Mononuclear cell (primary cell): ENCODE results near the gene RFX1. TPM values are rescaled to one million over a fixed set of nuclear protein-coding genes. Genes with fewer than 3 reads are reported as not detected.
"Not testable (repeated sequence)": the region's sequence is repeated elsewhere in the genome, so short reads cannot be mapped to it uniquely, and the experiment has no call there.

ENCODE experiments used
- H3K27me3 ChIP-seq: 2 replicates; pipeline ENCODE4 v1.6.0; 2011; ENCODE audit warnings: low read length, control low read depth; ENCODE audit not compliant: insufficient read depth
- H3K4me1 ChIP-seq: 2 replicates; pipeline ENCODE4 v1.5.1; 2011; ENCODE audit warnings: mild to moderate bottlenecking, low read length, control low read depth; ENCODE audit not compliant: insufficient read depth
- H3K4me3 ChIP-seq: 2 replicates; pipeline ENCODE4 v1.5.1; 2011; ENCODE audit warnings: mild to moderate bottlenecking, low read length, moderate library complexity
- H3K9me3 ChIP-seq: 2 replicates; pipeline ENCODE4 v1.5.1; 2011; ENCODE audit warnings: low read depth, mild to moderate bottlenecking, control low read depth, low read length
- total RNA-seq: library from RNA; depleted of rRNA; stranded (reverse); fragments of >200 nt; gene quantifications from one replicate; pipeline ENCODE4 v1.2.3, GENCODE V29; 2012

RFX1 gene
- total RNA-seq, 1 donor: 2.5 TPM

DNA sequence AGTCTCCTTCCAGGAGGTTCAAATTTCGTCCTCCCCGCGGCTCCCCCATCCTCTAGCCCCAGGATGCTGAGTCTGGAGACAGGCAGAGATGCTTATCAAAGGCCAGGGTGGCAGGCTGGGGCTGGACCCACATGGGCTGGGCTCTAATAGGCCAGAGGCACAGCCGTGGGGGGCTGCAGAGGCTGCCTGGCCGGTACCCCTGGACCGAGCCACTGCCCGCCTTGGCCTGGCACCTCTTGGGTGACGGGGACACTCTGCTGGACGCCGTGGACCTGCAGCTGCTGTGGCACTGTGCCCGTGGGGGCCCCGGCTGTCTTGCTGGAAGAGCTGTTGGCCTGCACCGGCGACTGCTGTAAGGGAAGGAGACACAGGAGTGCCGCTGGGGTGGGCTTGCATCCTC, 25.8 kb downstream of the RFX1 start:
- peaks cover 57% of the 10 kb centered on the region for H3K4me1 ChIP-seq
- H3K9me3 ChIP-seq: no peaks in the 10 kb centered on the region
- H3K4me3 ChIP-seq: no peak overlapping the region
- H3K27me3 ChIP-seq: no peaks in the 10 kb centered on the region

DNA sequence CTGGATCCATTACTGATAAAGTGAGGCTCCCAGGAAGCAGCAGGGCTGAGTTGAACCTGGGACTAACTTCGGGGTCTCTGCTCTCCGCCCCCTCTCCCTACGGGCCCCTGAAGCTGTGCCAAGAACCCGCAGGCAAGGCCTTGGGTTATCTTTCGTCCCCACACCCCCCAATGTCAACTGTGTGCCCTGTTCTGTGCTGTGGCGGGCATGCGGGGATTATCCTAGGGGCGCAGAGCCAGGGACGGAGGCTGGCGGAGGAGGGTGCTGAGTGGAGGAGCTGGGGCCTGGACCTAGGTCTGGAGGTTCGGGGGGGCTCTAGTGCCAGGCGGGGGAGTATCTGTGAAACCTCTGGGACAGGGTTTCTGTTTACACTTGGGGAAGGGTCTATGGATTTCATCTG, 26.4 kb downstream of the RFX1 start:
- Histone ChIP-seq H3K27me3 (no peaks in the 10 kb centered on the region), H3K4me3 (no peak overlapping the region), H3K4me1 (peaks cover 50% of the 10 kb centered on the region), H3K9me3 (no peaks in the 10 kb centered on the region)

DNA sequence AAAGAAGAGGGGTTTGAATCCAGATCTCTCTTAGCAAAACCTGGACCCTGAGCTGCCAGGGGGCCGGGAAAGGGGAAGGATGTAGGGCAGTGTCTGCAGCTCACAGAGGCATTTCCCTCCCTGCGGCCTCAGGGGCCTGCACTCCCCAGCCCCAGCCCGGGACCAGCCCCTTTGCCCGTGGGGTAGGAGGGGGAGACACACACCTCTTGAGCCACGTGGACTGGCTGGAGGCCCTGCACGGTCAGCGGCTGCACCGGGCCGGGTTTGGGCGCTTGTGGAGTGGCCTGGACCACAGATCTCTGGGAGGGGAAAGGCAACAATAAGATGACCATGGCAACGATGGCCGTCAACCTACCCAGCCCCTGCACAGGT, 26.9 kb downstream of the RFX1 start:
- H3K4me3 ChIP-seq: peak overlapping the region; percentile 24

DNA sequence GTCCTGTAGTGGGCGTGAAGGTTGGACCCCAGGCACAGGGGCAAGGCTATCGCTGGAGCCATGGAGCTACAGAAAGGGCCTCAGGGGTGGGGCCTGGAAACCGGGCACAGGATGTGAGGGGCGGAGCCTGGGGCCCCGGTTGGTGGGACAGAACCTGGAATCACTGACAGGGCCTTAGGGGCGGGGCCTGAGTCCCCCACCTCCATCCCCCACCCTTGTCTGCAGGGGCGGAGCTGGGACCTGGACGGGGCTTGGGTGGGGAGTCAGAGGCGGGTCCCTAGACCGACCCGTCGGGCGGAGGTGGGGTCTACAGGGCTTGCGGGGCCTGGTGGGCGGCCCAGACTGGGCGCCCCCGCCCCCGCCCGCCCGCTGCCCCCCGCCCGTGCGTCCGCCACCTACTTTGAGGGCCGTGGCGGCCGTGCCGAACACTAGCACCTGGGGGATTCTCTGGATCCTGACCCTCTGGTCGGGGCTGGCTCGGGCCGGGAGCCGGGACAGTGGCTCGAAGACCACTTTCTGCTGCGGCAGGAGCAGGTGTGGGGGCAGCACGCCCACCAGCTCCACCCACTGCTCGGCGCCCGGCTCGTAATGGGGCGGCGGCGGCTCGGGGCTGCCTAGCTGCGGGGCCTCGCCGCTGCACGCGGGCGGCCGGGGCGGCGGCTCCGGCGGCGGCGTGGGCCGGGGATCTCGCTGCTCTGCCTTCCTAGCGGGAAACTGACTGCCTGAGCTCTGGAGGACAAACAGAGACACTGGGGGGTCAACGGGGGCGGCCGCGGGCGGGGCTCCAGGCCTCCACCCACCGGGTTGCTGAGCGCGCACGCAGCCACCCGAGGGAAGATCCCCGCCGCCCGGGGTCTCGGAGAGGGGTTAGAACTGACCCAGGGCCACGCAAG, 27.5 kb downstream of the RFX1 start:
- Histone ChIP-seq H3K9me3 (no peaks in the 10 kb centered on the region), H3K27me3 (no peaks in the 10 kb centered on the region), H3K4me1 (peaks cover 41% of the 10 kb centered on the region), H3K4me3 (peak overlapping the region; percentile 24)

More for the DNA sequence above, 26.9 kb downstream of the RFX1 start:
- Histone ChIP-seq H3K9me3 (no peaks in the 10 kb centered on the region), H3K27me3 (no peaks in the 10 kb centered on the region), H3K4me1 (peaks cover 46% of the 10 kb centered on the region)

DNA sequence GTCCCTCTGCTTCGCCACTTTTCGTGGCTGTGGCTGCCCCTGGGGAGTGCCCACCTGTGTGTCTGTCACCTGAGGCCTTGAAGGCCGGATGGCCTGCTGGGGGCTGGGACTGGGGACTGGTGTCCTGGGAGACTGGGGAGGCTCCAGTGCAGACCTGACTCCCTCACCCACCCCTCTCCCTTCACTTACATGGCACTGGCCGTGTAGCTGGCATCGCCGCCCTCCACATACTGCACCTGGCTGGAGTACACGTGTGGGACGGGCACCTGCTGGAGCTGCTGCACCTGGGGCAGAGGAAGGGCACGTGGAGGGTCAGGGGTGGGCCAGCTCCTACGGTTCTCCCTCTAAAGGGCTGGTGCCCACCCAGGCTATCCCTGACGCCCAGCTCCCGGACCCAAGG, 28.3 kb downstream of the RFX1 start:
- H3K4me1 ChIP-seq: peaks cover 34% of the 10 kb centered on the region
- H3K4me3 ChIP-seq: no peak overlapping the region
- H3K9me3 ChIP-seq: no peaks in the 10 kb centered on the region
- H3K27me3 ChIP-seq: no peaks in the 10 kb centered on the region

DNA sequence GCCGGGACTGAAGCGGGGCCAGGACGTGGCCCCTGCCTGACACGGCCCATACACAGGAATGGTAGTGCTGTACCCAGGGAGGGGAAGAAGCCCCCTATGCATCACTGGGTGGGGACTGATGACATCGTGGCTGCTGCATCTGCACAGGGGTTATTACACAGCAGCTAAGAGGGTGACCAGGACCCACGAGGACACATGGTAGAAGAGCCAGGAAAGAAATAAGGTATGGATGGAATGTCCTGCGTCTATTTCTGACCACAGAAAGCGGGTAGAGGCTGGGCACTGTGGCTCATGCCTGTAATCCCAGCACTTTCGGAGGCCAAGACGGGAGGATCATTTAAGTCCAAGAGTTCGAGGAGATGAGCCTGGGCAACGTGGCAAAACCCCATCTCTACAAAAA, 29.7 kb downstream of the RFX1 start:
- no peaks in the 10 kb centered on the region for H3K9me3 ChIP-seq
- peaks cover 24% of the 10 kb centered on the region for H3K4me1 ChIP-seq
- H3K4me3 ChIP-seq: no peak overlapping the region
- no peaks in the 10 kb centered on the region for H3K27me3 ChIP-seq

DNA sequence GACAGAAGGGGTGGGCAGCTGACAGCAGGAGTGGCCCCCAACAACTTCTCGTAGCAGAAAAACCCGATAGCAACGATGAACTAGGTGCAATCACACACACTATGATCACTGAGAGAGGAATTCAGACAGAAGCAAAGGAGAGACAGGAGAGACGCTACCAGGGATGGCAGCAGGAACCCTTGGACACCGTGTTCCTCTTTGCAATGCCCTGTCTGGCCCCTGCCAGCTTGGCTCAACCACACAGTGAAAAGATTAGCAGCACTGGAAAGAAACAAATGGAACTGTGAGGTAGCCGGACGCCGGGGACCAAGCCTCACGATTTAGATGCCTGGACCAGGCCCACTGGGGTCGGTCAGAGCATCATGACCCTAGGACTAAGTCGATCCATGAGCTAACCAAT, 30.2 kb downstream of the RFX1 start:
- no peaks in the 10 kb centered on the region for H3K9me3 ChIP-seq
- no peak overlapping the region for H3K4me3 ChIP-seq
- no peaks in the 10 kb centered on the region for H3K27me3 ChIP-seq

DNA sequence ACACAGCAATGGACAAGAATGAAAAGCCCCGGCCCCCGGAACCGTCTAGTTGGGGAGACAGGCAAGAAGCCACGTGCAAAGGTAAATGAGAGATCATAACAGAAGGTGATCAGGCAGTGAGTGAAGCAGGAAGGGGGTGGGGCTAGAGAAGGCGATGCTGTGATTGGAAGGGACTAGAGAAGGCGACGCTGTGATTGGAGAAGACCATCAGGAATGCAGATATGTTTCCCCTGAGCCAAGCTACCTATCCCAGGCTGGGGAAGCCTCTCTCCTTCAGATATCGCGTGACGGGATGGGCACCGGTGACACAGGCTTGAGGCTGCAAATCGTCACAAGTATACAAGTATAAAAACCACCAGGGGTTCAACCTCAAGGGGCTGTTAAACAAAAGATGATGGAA, 32.0 kb downstream of the RFX1 start:
- Histone ChIP-seq H3K9me3 (no peaks in the 10 kb centered on the region), H3K27me3 (no peaks in the 10 kb centered on the region), H3K4me3 (no peak overlapping the region), H3K4me1 (peaks cover 8% of the 10 kb centered on the region)

More for the DNA sequence above, 30.2 kb downstream of the RFX1 start:
- H3K4me1 ChIP-seq: peaks cover 20% of the 10 kb centered on the region

DNA sequence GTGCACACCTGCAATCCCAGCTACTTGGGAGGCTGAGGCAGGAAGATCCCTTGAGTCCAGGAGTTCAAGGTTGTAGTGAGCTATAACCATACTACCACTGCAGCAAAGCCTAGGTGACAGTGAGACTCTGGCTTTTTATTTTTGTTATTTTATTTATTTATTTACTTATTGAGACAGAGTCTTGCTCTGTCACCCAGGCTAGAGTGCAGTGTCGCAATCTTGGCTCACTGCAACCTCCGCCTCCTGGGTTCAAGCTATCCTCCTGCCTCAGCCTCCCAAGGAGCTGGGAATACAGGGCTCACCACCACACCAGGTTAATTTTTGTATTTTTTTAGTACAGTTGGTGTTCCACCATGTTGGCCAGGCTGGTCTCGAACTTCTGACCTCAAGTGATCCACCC, 32.6 kb downstream of the RFX1 start:
- not testable (repeated sequence) for H3K27me3 ChIP-seq, H3K4me3 ChIP-seq, H3K9me3 ChIP-seq, H3K4me1 ChIP-seq

DNA sequence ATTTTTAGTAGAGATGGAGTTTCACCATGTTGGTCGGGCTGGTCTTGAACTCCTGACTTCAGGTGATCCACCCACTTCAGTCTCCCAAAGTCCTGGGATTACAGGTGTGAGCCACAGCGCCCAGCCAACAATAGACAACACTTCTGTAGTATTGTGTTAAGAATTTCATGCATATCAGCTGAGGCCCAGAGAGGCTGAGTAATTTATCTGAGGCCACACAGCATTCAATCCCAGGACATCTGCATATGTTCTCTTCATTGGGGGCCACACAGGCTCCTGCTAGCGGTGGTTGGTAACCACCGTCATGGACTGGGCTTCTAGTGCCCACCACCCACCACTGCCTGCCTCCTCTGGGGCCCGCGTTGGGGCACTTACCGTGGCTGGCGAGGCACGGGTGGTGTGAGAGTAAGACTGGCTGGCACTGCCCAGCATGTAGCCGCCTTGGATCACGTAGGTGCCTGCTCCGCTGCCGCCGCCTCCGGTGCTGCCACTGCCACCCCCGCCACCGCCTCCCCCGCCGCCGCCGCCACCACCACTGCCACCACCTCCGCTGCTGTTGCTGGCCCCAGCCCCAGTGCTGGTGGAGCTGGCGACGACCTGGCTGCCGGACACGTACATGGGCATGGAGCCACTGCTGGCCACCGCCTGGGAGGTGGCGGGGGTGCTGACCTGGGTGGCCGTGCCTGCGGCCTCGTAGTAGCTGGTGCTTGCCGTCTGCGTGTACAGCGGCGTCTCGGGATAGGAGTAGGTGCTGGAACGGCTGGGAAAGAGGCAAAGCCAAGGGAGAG, 33.6 kb downstream of the RFX1 start:
- no peaks in the 10 kb centered on the region for H3K27me3 ChIP-seq

DNA sequence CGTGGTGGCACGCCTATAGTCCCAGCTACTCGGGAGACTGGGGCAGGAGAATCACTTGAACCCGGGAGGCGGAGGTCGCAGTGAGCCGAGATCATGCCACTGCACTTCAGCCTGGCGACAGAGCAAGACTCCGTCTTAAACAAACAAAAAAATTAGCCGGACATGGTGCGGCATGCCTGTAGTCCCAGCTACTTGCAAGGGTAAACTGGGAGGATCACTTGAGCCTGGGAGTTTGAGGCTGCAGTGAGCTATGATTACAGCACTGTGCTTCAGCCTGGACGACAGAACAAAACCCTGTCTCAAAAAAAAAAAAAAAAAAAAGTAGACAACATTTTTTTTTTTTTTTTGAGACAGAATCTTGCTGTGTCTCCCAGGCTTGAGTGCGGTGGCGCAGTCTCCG, 34.3 kb downstream of the RFX1 start:
- not testable (repeated sequence) for H3K27me3 ChIP-seq, H3K4me3 ChIP-seq

More for the DNA sequence above, 33.6 kb downstream of the RFX1 start:
- Histone ChIP-seq H3K9me3 (no peaks in the 10 kb centered on the region), H3K4me1 (no peaks in the 10 kb centered on the region), H3K4me3 (no peak overlapping the region)

DNA sequence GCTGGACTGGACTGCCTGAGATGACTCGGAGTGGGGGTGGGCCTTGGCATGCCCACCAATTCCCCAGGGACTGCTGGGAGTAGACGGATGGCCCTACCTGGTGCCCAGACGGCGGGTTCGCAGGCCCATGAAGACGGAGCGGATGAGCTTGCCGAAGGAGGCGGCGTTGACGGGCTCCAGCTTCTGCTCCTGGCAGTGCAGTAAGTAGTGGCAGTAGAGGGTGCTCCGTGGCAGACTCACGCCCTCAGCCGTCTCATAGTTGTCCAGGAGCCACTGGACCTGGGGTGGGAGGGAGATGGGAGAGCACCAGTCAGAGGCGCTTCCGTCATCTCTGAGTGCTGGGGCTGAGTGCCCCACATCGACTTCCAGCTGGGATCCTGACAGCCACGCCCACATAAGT, 36.2 kb downstream of the RFX1 start:
- Histone ChIP-seq H3K9me3 (no peaks in the 10 kb centered on the region), H3K4me1 (no peaks in the 10 kb centered on the region), H3K4me3 (no peak overlapping the region)

More for the DNA sequence above, 34.3 kb downstream of the RFX1 start:
- not testable (repeated sequence) for H3K4me1 ChIP-seq, H3K9me3 ChIP-seq

DNA sequence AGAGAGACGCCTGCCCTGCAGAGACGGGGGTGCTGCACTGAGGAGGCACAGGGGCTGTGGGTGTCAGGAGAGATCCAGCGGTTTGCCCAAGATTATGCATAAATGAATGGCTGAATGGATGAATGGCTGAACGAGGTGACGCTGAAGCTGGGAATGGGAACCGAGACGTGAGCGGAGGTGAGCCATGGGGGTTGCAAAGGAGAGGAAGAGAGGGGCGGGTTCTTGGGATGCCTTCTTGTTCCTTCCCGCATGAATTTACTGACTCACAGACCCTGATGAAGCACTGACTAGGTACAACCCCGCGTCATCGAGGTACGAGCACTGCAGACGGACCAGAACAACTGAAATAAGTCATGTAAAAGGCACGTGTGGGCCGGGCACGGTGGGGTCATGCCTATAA, 37.1 kb downstream of the RFX1 start:
- Histone ChIP-seq H3K4me1 (no peaks in the 10 kb centered on the region), H3K9me3 (no peaks in the 10 kb centered on the region), H3K4me3 (no peak overlapping the region), H3K27me3 (no peaks in the 10 kb centered on the region)

More for the DNA sequence above, 36.2 kb downstream of the RFX1 start:
- H3K27me3 ChIP-seq: no peaks in the 10 kb centered on the region

DNA sequence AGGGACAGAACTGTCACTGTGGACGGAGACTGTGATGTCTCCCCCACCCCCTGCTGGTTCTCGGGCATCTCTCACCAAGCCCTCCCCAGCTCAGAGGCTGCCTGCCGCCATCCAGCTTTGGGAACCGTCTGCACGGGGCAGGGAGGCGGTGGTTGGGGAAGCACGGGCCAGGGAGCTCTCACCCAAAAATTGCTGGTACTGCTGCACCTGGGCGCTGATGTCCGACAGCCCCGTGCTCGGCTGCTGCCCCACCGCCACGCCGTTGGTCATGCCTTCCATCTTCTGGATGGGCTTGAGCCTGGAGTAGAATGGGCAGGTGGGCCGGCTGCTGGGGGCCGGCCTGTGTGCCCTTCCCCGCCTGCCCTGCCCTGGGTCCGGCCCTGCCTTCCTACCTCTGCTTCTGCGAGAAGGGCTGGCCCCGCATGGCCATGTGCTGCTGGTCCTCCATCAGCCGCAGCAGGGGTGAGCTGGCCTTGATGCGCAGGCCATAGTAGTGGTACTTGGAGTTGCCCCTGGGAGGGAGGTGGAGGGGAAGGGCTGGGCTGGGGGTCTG, 37.7 kb downstream of the RFX1 start:
- no peaks in the 10 kb centered on the region for H3K9me3 ChIP-seq
- no peaks in the 10 kb centered on the region for H3K4me1 ChIP-seq
- no peak overlapping the region for H3K4me3 ChIP-seq
- H3K27me3 ChIP-seq: no peaks in the 10 kb centered on the region

DNA sequence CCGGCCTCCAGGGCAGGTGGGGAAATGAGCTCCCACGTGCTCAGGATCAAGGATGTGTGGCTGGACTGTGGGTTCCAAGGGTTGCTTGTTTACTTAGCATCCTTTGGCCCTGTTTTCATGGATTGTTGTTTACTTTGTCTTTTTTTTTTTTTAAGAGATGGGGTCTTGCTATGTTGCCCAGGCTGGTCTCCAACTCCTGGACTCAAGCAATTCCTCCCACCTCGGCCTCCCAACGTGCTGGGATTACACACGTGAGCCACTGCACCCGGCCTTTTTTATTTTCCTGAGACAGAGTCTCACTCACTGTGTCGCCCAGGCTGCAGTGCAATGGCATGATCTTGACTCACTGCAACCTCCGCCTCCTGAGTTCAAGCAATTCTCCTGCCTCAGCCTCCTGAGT, 38.9 kb downstream of the RFX1 start:
- not testable (repeated sequence) for H3K4me1 ChIP-seq, H3K27me3 ChIP-seq, H3K4me3 ChIP-seq, H3K9me3 ChIP-seq
